ENCODE data around the gene APLNR.

APLNR gene

GRCh38 chr11:57214494-57214893 is 22.6 kb downstream of the APLNR start:
- TF ChIP-seq ZBTB7A (IDR thresholded peaks at IDR 0.05; ENCODE audit: low read depth): no peak
- no peak for TF ChIP-seq YY1 (IDR thresholded peaks at IDR 0.05; ENCODE audit: low read depth)
- TF ChIP-seq NFIC (IDR thresholded peaks at IDR 0.05): no peak
- TF ChIP-seq CREB1 (IDR thresholded peaks at IDR 0.05; ENCODE audit: low read depth): no peak
- no peak for TF ChIP-seq USF1 (IDR thresholded peaks at IDR 0.05)
- TF ChIP-seq EP300 (IDR thresholded peaks at IDR 0.05; ENCODE audit: borderline replicate concordance): no peak

- TF ChIP-seq CREB1 (IDR thresholded peaks at IDR 0.05; ENCODE audit: low read depth) (no peak), RAD21 (IDR thresholded peaks at IDR 0.05; ENCODE audit: low read depth) (no peak), EP300 (IDR thresholded peaks at IDR 0.05; ENCODE audit: borderline replicate concordance) (no peak), CEBPB (IDR thresholded peaks at IDR 0.05) (no peak), USF1 (IDR thresholded peaks at IDR 0.05) (no peak), NFIC (IDR thresholded peaks at IDR 0.05) (no peak), ZBTB7A (IDR thresholded peaks at IDR 0.05; ENCODE audit: low read depth) (no peak), TEAD4 (IDR thresholded peaks at IDR 0.05) (no peak), EGR1 (IDR thresholded peaks at IDR 0.05) (no peak), MAX (IDR thresholded peaks at IDR 0.05) (no peak), TCF12 (IDR thresholded peaks at IDR 0.05; ENCODE audit: low read depth) (no peak), TAF1 (IDR thresholded peaks at IDR 0.05; ENCODE audit: low read depth) (no peak), FOXM1 (IDR thresholded peaks at IDR 0.05; ENCODE audit: borderline replicate concordance, low read depth) (no peak), YY1 (IDR thresholded peaks at IDR 0.05; ENCODE audit: low read depth) (no peak), REST (IDR thresholded peaks at IDR 0.05; ENCODE audit: low read depth) (no peak)
Observed at GRCh38 chr11:57214098-57214417, 23.0 kb downstream of the APLNR start.

- TF ChIP-seq EP300 (IDR thresholded peaks at IDR 0.05; ENCODE audit: borderline replicate concordance): no peak
Observed at GRCh38 chr11:57213342-57214097, 23.5 kb downstream of the APLNR start.

- no peak for TF ChIP-seq USF1 (IDR thresholded peaks at IDR 0.05)
Observed at GRCh38 chr11:57210781-57211180, 26.3 kb downstream of the APLNR start.

GRCh38 chr11:57207168-57207567 is 29.9 kb downstream of the APLNR start:
- TF ChIP-seq EP300 (IDR thresholded peaks at IDR 0.05; ENCODE audit: borderline replicate concordance) (no peak), REST (IDR thresholded peaks at IDR 0.05; ENCODE audit: low read depth) (no peak), TCF12 (IDR thresholded peaks at IDR 0.05; ENCODE audit: low read depth) (no peak), CEBPB (IDR thresholded peaks at IDR 0.05) (no peak)

- TF ChIP-seq USF1 (IDR thresholded peaks at IDR 0.05): no peak
- TF ChIP-seq TCF12 (IDR thresholded peaks at IDR 0.05; ENCODE audit: low read depth): no peak
- TF ChIP-seq CREB1 (IDR thresholded peaks at IDR 0.05; ENCODE audit: low read depth): no peak
- no peak for TF ChIP-seq REST (IDR thresholded peaks at IDR 0.05; ENCODE audit: low read depth)
- TF ChIP-seq EGR1 (IDR thresholded peaks at IDR 0.05): no peak
- TF ChIP-seq FOXM1 (IDR thresholded peaks at IDR 0.05; ENCODE audit: borderline replicate concordance, low read depth): no peak
- TF ChIP-seq NFIC (IDR thresholded peaks at IDR 0.05): no peak
- TF ChIP-seq EP300 (IDR thresholded peaks at IDR 0.05; ENCODE audit: borderline replicate concordance): no peak
- no peak for TF ChIP-seq ZBTB7A (IDR thresholded peaks at IDR 0.05; ENCODE audit: low read depth)
- no peak for TF ChIP-seq CEBPB (IDR thresholded peaks at IDR 0.05)
- TF ChIP-seq TEAD4 (IDR thresholded peaks at IDR 0.05): no peak
- TF ChIP-seq RAD21 (IDR thresholded peaks at IDR 0.05; ENCODE audit: low read depth): no peak
- no peak for TF ChIP-seq TAF1 (IDR thresholded peaks at IDR 0.05; ENCODE audit: low read depth)
- no peak for TF ChIP-seq MAX (IDR thresholded peaks at IDR 0.05)
- TF ChIP-seq YY1 (IDR thresholded peaks at IDR 0.05; ENCODE audit: low read depth): no peak
Observed at GRCh38 chr11:57205041-57205641, 31.9 kb downstream of the APLNR start.

Data from Ishikawa (cell line).